Endothelial cell of umbilical vein (primary cell): Measurements from ENCODE around the gene DUS1L. TPM values are rescaled to one million over a fixed set of nuclear protein-coding genes. Genes with fewer than 3 reads are reported as not detected.

Experiments
- BruUV-seq: library from RNA; stranded (reverse); fragments of 400-500 nt; replicated peaks from 2 replicates; lab custom pipeline; 2021; lab: Mats Ljungman, UMichigan
- CTCF ChIA-PET: fragments of 300-600, 350-600 bp; sonication (Branson Sonifier 250); formaldehyde crosslinking; loops from one replicate; lab custom pipeline; 2021; ENCODE audit warnings: antibody characterized with exemption, inconsistent platforms; lab: Charles Lee
- POLR2A ChIA-PET: fragments of 300-600, 350-600 bp; sonication (Branson Sonifier 250); formaldehyde crosslinking; loops from one replicate; lab custom pipeline; 2021; ENCODE audit warnings: antibody characterized with exemption, inconsistent platforms; lab: Charles Lee
- DNase-seq: peaks from one replicate; pipeline ENCODE4 v3.0.0-alpha.2; 2011; ENCODE audit warnings: low read depth, low spot score
- FAIRE-seq: peaks from 2 replicates; lab custom pipeline; 2011; peaks lifted over from hg19 to GRCh38; lab: Jason Lieb, UNC
- H2AFZ ChIP-seq: 2 replicates; pipeline ENCODE4 v1.6.0; 2012; ENCODE audit warnings: low read depth, low read length, control low read depth, inconsistent platforms
- H3K27ac ChIP-seq: 2 replicates; pipeline ENCODE4 v1.5.1; 2011; ENCODE audit warnings: low read depth, mild to moderate bottlenecking, control low read depth, low read length, moderate library complexity; ENCODE audit not compliant: insufficient read depth
- H3K27me3 ChIP-seq, 2 experiments: 2 replicates each; pipeline versions ENCODE4 v1.6.0 to v1.6.1; 2011; ENCODE audit warnings: low read length in 2 of 2, mixed read lengths in 1 of 2; ENCODE audit not compliant: control insufficient read depth in 2 of 2, insufficient read depth in 2 of 2
- H3K36me3 ChIP-seq, 2 experiments: 2 replicates in 1 of 2; 3 replicates in 1 of 2; pipeline ENCODE4 v1.5.1; 2011; ENCODE audit warnings: low read length in 2 of 2, mild to moderate bottlenecking in 1 of 2, moderate library complexity in 1 of 2; ENCODE audit not compliant: control insufficient read depth in 2 of 2, insufficient read depth in 2 of 2; ENCODE audit errors: extremely low read depth in 1 of 2
- H3K4me1 ChIP-seq: 3 replicates; pipeline ENCODE4 v1.5.1; 2011; ENCODE audit warnings: mild to moderate bottlenecking, low read length; ENCODE audit not compliant: control insufficient read depth, insufficient read depth; ENCODE audit errors: extremely low read depth
- H3K4me2 ChIP-seq: 2 replicates; pipeline ENCODE4 v1.6.1; 2011; ENCODE audit warnings: low read length, control low read depth, mixed read lengths; ENCODE audit not compliant: insufficient read depth
- H3K4me3 ChIP-seq, 3 experiments: fragments of 200-600 bp in 1 of 3; sonication (generic), shearing (Covaris generic) in 1 of 3; replicated peaks in 1 of 3; 2 replicates each; pipeline ENCODE4 v1.5.1; 2011 to 2016; ENCODE audit warnings: control low read depth in 3 of 3, low read length in 3 of 3, mild to moderate bottlenecking in 2 of 3, inconsistent platforms in 1 of 3, low read depth in 1 of 3, moderate library complexity in 1 of 3; ENCODE audit not compliant: insufficient read depth in 1 of 3
- H3K79me2 ChIP-seq: 2 replicates; pipeline ENCODE4 v1.6.0; 2012; ENCODE audit warnings: low read length, inconsistent platforms; ENCODE audit not compliant: control insufficient read depth, insufficient read depth
- H3K9ac ChIP-seq: replicated peaks from 2 replicates; pipeline ENCODE3; 2011; ENCODE audit warnings: low read length, control low read depth; ENCODE audit not compliant: insufficient read depth; ENCODE audit errors: extremely low read depth
- H3K9me1 ChIP-seq: replicated peaks from 3 replicates; pipeline ENCODE4 v1.6.0; 2011; ENCODE audit warnings: mild to moderate bottlenecking, low read length; ENCODE audit not compliant: control insufficient read depth, insufficient read depth; ENCODE audit errors: extremely low read depth
- H3K9me3 ChIP-seq: replicated peaks from 2 replicates; pipeline ENCODE4 v1.5.1; 2012; ENCODE audit warnings: low read length, inconsistent platforms; ENCODE audit not compliant: control insufficient read depth, insufficient read depth
- H4K20me1 ChIP-seq: replicated peaks from 2 replicates; pipeline ENCODE3; 2011; ENCODE audit warnings: mild to moderate bottlenecking, low read length; ENCODE audit not compliant: control insufficient read depth, insufficient read depth; ENCODE audit errors: extremely low read depth
- EZH2 ChIP-seq: IDR thresholded peaks from 2 replicates; pipeline ENCODE4 v1.6.1; 2012; ENCODE audit warnings: borderline replicate concordance, low read depth, mild to moderate bottlenecking, moderate library complexity, low read length, inconsistent platforms; ENCODE audit not compliant: severe bottlenecking
- FOS ChIP-seq: IDR thresholded peaks from 2 replicates; pipeline ENCODE4 v1.6.1; 2011; ENCODE audit warnings: mild to moderate bottlenecking, low read length, moderate library complexity, borderline replicate concordance; ENCODE audit not compliant: insufficient read depth
- GATA2 ChIP-seq: IDR thresholded peaks from 2 replicates; pipeline ENCODE4 v1.7.0; 2011; ENCODE audit warnings: low read depth, mild to moderate bottlenecking, moderate library complexity, mixed read lengths, low read length; ENCODE audit not compliant: insufficient read length, insufficient read depth
- JUN ChIP-seq: IDR thresholded peaks from 2 replicates; pipeline ENCODE4 v1.6.1; 2011; ENCODE audit warnings: borderline replicate concordance, low read depth; ENCODE audit not compliant: insufficient read length, insufficient read depth
- MYC ChIP-seq: IDR thresholded peaks from one replicate; pipeline ENCODE4 v1.6.1; 2011; ENCODE audit warnings: mild to moderate bottlenecking, low read depth, low read length
- POLR2A ChIP-seq: IDR thresholded peaks from 2 replicates; pipeline ENCODE4 v1.6.1; 2012; ENCODE audit warnings: low read depth, mild to moderate bottlenecking, control low read depth, low read length
- POLR2AphosphoS5 ChIP-seq: IDR thresholded peaks from 2 replicates; pipeline ENCODE4 v1.6.1; 2012; ENCODE audit warnings: low read depth, mild to moderate bottlenecking, control low read depth, low read length, moderate library complexity; ENCODE audit not compliant: insufficient read depth
- dilution Hi-C: fragments of 300-500 bp; cut with MboI; formaldehyde crosslinking; loops from one replicate; pipeline ENCODE4 v1.15.0; 2019; ENCODE audit warnings: low sequenced_read_pairs; ENCODE audit not compliant: extremely low pct_ligation_motif_present
- intact Hi-C: fragments of 100-400 bp; cut with micrococcal nuclease; formaldehyde crosslinking; loops from one replicate; pipeline ENCODE4 v1.10.0; 2022
- polyA plus RNA-seq, 4 experiments: library from polyadenylated mRNA; depleted of rRNA in 3 of 4; stranded (reverse) in 3 of 4; unstranded in 1 of 4; fragments of >200 nt; gene quantifications; 2 replicates each; pipeline versions ENCODE4 v1.2.1 to v1.2.3, GENCODE V29; 2011 to 2012; ENCODE audit warnings: missing spikeins in 1 of 4
- total RNA-seq: library from RNA; stranded (reverse); gene quantifications from 2 replicates; pipeline ENCODE4 v1.2.3, GENCODE V29; 2021
- TF ChIP-seq, protein P1 (sequence below), 2 donors: IDR thresholded peaks; 1 replicate in 1 of 2; 2 replicates in 1 of 2; pipeline ENCODE4 v1.5.1; 2011; ENCODE audit warnings: low read length in 2 of 2, mild to moderate bottlenecking in 2 of 2, moderate library complexity in 2 of 2, control low read depth in 1 of 2, inconsistent platforms in 1 of 2, low read depth in 1 of 2; ENCODE audit not compliant: insufficient read depth in 1 of 2; ENCODE audit errors: extremely low read depth in 1 of 2
- TF ChIP-seq, protein P2 (sequence below): IDR thresholded peaks from 2 replicates; pipeline ENCODE4 v1.6.1; 2011; ENCODE audit not compliant: insufficient read depth, insufficient read length

The DUS1L gene
- total and polyA plus RNA-seq, 2 donors (not counting 3 experiments of a cell fraction or from before 2014, with no cell fraction given), result 60.1 to 92.9 TPM

DNA sequence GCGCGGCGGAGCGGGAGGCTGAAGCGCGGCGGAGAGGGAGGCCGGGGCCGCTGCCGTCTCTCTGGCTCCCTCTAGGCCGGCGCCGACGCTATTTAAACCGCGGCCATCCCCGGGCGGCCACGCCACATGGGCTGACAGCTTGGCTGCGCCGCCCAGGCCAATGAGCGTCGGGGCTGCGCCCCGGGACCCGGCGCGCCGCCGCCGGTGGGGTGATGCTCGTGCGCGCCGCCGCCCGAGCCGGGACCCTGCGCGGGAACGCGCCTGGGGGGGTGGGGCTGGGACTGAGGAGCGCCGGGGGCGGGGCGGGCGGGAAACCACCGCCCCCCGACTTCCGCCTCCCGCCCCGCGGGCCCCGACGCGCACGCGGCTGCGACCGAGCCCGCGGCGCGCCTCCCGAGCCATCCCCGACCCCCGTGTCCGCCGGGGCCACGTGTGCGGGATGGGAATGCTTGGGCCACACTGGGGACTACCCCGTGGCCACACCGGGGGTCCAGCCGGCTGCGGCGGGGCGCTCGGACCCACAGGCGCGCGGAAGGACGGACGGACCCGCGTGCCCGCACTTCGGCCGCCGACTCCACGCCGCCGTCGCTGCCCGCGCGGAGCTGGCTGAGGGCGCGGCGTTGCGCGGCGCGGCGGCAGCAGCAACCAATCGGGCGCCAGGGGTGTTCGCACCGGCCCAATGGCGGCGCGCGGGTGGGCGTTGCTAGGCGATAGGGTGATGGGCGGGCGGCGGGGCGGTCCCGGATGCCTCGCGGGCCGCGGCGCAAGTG is 32.8 kb upstream of the DUS1L start, which contains the start of gene FASN:
Gene FASN, minus strand, starts transcription at position 68 of the 770 bp plus-strand sequence. CDS start 1,791 bp downstream, outside the sequence.
- peak within 1 kb of the TSS; percentile 75 for H2AFZ ChIP-seq
- FAIRE-seq (peak; percentile 78), DNase-seq (peak; percentile 93)
- peak within 1 kb of the TSS; percentile 81 for H3K9ac ChIP-seq
- no TSS peak for BruUV-seq
- TF ChIP-seq POLR2AphosphoS5 (peak; percentile 87), FOS (no peak), GATA2 (no peak), JUN (no peak), POLR2A (peak; percentile 87), MYC (no peak), EZH2 (no peak)
- TF ChIP-seq, protein P1, sequence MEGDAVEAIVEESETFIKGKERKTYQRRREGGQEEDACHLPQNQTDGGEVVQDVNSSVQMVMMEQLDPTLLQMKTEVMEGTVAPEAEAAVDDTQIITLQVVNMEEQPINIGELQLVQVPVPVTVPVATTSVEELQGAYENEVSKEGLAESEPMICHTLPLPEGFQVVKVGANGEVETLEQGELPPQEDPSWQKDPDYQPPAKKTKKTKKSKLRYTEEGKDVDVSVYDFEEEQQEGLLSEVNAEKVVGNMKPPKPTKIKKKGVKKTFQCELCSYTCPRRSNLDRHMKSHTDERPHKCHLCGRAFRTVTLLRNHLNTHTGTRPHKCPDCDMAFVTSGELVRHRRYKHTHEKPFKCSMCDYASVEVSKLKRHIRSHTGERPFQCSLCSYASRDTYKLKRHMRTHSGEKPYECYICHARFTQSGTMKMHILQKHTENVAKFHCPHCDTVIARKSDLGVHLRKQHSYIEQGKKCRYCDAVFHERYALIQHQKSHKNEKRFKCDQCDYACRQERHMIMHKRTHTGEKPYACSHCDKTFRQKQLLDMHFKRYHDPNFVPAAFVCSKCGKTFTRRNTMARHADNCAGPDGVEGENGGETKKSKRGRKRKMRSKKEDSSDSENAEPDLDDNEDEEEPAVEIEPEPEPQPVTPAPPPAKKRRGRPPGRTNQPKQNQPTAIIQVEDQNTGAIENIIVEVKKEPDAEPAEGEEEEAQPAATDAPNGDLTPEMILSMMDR (IDR thresholded peaks at IDR 0.05; ENCODE audit: extremely low read depth in 1 of 2, insufficient read depth in 1 of 2, low read depth in 1 of 2, low read length in 2 of 2), result peak; percentile 25 to 56
- TF ChIP-seq, protein P2, sequence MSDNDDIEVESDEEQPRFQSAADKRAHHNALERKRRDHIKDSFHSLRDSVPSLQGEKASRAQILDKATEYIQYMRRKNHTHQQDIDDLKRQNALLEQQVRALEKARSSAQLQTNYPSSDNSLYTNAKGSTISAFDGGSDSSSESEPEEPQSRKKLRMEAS, result peak; percentile 47
- peak within 1 kb of the TSS; percentile 61 for H3K4me2 ChIP-seq
- no peaks in the 10 kb centered on the region for H4K20me1 ChIP-seq
- H3K4me1 ChIP-seq, result peaks cover 20% of the 10 kb centered on the region
- H3K79me2 ChIP-seq, result peaks cover 43% of the 10 kb centered on the region
- no peaks in the 10 kb centered on the region for H3K9me1 ChIP-seq
- peaks cover 11 to 15% of the 10 kb centered on the region in 2 experiments for H3K36me3 ChIP-seq
- intact Hi-C loops (loop anchor here (2.0 to 5.0 kb wide), 5 partner anchors 56 to 129 kb away; partner anchors contain the start of genes ASPSCR1, CENPX, LRRC45 and RAC3), dilution Hi-C loops (no loop called here)
- H3K27me3 ChIP-seq, result no peaks in the 10 kb centered on the region
- POLR2A ChIA-PET, result interaction anchor here (0.6 to 2.2 kb wide), 4 partner anchors 8 to 35 kb away, joined by 3 to 10 read pairs (median 6); partner anchors contain the start of gene DUS1L
- peak within 1 kb of the TSS; percentile 76 for H3K27ac ChIP-seq
- H3K4me3 ChIP-seq, result peak within 1 kb of the TSS; percentile 35 to 78 (median 54)
- no peaks in the 10 kb centered on the region for H3K9me3 ChIP-seq
- CTCF ChIA-PET, result interaction anchor here (1.3 to 1.8 kb wide), 3 partner anchors 14 to 68 kb away, joined by 4 to 15 read pairs (median 6); partner anchors contain the start of genes DCXR and RAC3
